ENCODE measurements around the gene KCNK5. TPM values are rescaled to one million over a fixed set of nuclear protein-coding genes. Genes with fewer than 3 reads are reported as not detected.

KCNK5 gene
- total RNA-seq, 1 donor from 2014 or later = 0.26 TPM

DNA sequence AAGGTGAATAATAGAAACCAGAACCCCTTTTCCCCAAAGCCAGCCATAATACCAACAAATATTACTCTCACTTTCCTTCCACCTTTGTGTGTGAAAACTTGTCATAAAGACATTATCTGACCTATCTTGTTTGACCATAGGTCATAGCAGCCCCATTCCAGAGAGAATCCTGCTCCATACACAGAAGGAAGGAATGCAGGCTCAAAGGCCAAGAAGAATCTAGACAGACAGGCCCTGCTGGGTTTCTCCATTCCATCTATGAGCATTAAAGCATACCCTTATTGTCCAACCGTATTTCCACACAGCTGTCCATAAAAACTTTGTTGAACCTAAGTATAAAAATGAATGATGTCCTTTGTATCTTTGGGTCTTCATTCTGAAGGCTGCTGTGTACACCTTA, 40.7 kb upstream of the KCNK5 start:
- FAIRE-seq (no peak), DNase-seq (ENCODE audit: low read depth) (no peak)
- Histone ChIP-seq H3K36me3 (ENCODE audit: control insufficient read depth, insufficient read depth, low read length) (no peaks in the 10 kb centered on the region), H3K27me3 (ENCODE audit: control insufficient read depth, insufficient read depth, low read length) (peaks cover 3% of the 10 kb centered on the region), H3K4me3 (ENCODE audit: low read depth, low read length) (no peak overlapping the region)
- TF ChIP-seq CTCF (IDR thresholded peaks at IDR 0.05; ENCODE audit: insufficient read depth, low read length, severe bottlenecking) = no peak

- no peaks in the 10 kb centered on the region for H3K36me3 ChIP-seq (ENCODE audit: control insufficient read depth, insufficient read depth, low read length)
- FAIRE-seq = no peak
- peaks cover 4% of the 10 kb centered on the region for H3K27me3 ChIP-seq (ENCODE audit: control insufficient read depth, insufficient read depth, low read length)
- no peak for DNase-seq (ENCODE audit: low read depth)
- no peak overlapping the region for H3K4me3 ChIP-seq (ENCODE audit: low read depth, low read length)
- no peak for TF ChIP-seq CTCF (IDR thresholded peaks at IDR 0.05; ENCODE audit: insufficient read depth, low read length, severe bottlenecking)
These were observed 39.4 kb upstream of the KCNK5 start for GRCh38 chr6:39268721-39269120.

DNA sequence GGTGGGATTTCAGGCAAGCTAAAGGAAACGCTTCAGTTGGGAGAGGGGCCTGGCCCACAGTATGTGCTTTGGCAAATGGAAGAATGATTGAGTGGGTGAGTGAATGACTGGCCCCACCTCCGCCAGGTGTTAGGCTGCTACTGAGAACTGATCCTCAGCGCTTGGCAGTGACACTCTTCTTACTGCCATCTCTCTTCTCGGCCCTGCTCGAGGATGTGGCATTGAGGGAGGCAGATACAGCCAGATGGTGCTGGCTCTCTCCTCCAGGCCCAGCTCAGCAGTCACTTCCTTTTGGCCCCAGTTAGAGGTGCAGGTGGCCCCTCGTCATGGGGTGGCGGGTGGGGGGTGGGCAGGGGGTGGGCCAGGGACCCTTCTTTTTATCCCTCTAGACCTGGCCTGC, 38.9 kb upstream of the KCNK5 start:
- no peak for FAIRE-seq
- Histone ChIP-seq H3K4me3 (ENCODE audit: low read depth, low read length) (no peak overlapping the region), H3K27me3 (ENCODE audit: control insufficient read depth, insufficient read depth, low read length) (peaks cover 5% of the 10 kb centered on the region), H3K36me3 (ENCODE audit: control insufficient read depth, insufficient read depth, low read length) (no peaks in the 10 kb centered on the region)
- no peak for DNase-seq (ENCODE audit: low read depth)
- no peak for TF ChIP-seq CTCF (IDR thresholded peaks at IDR 0.05; ENCODE audit: insufficient read depth, low read length, severe bottlenecking)

- DNase-seq (ENCODE audit: low read depth) (no peak), FAIRE-seq (no peak)
- H3K27me3 ChIP-seq (ENCODE audit: control insufficient read depth, insufficient read depth, low read length) = peaks cover 5% of the 10 kb centered on the region
- TF ChIP-seq CTCF (IDR thresholded peaks at IDR 0.05; ENCODE audit: insufficient read depth, low read length, severe bottlenecking) = no peak
- no peaks in the 10 kb centered on the region for H3K36me3 ChIP-seq (ENCODE audit: control insufficient read depth, insufficient read depth, low read length)
- no peak overlapping the region for H3K4me3 ChIP-seq (ENCODE audit: low read depth, low read length)
These were observed 37.6 kb upstream of the KCNK5 start for GRCh38 chr6:39266782-39267355.

DNA sequence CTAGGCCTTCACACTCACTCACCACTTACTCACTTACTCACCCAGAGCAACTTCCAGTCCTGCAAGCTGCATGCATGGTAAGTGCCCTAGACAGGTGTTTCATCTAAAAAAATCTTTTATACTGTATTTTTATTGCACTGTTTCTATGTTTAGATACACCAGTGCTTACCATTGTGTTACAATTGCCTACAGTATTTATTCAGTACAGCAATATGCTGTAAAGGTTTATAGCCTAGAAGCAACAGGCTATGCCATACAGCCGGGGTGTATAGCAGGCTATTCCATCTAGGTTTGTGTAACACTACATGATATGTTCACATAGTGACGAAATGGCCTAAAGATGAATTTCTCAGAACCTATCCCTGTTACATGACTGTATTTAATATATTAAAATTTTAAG, 37.1 kb upstream of the KCNK5 start:
- Histone ChIP-seq H3K27me3 (ENCODE audit: control insufficient read depth, insufficient read depth, low read length) (peaks cover 5% of the 10 kb centered on the region), H3K4me3 (ENCODE audit: low read depth, low read length) (no peak overlapping the region), H3K36me3 (ENCODE audit: control insufficient read depth, insufficient read depth, low read length) (no peaks in the 10 kb centered on the region)
- TF ChIP-seq CTCF (IDR thresholded peaks at IDR 0.05; ENCODE audit: insufficient read depth, low read length, severe bottlenecking) = no peak
- DNase-seq (ENCODE audit: low read depth) = no peak
- FAIRE-seq = no peak
